Esophagus muscularis mucosa (tissue), 4 donors: ENCODE results near the gene CEP95. TPM values are rescaled to one million over a fixed set of nuclear protein-coding genes. Genes with fewer than 3 reads are reported as not detected.
"Not testable (repeated sequence)": the region's sequence is repeated elsewhere in the genome, so short reads cannot be mapped to it uniquely, and the experiment has no call there.

Experiments used
- DNase-seq: peaks from one replicate; pipeline ENCODE4 v3.0.0-alpha.2; 2017; ENCODE audit errors: extremely low spot score
- H3K27ac ChIP-seq, 4 donors: fragments of 200-600 bp; sonication (generic); replicated peaks in 1 of 4; 1 replicate in 3 of 4; 2 replicates in 1 of 4; pipeline ENCODE4 v1.5.1; 2016 to 2019; ENCODE audit warnings: mild to moderate bottlenecking in 1 of 4
- H3K27me3 ChIP-seq, 4 donors: fragments of 200-600 bp; sonication (generic); one replicate each; pipeline versions ENCODE4 v1.5.1 to v1.6.0; 2016 to 2019
- H3K36me3 ChIP-seq, 4 donors: fragments of 200-600 bp; sonication (generic); one replicate each; pipeline ENCODE4 v1.5.1; 2016 to 2019
- H3K4me1 ChIP-seq, 4 donors: fragments of 200-600 bp; sonication (generic); one replicate each; pipeline ENCODE4 v1.5.1; 2016 to 2019
- H3K4me3 ChIP-seq, 4 donors: fragments of 200-600 bp; sonication (generic); 1 replicate in 2 of 4; 2 replicates in 2 of 4; pipeline ENCODE4 v1.5.1; 2016 to 2019; ENCODE audit warnings: mild to moderate bottlenecking in 4 of 4, moderate library complexity in 1 of 4
- H3K9me3 ChIP-seq, 4 donors: fragments of 200-600 bp; sonication (generic); 1 replicate in 3 of 4; 2 replicates in 1 of 4; pipeline ENCODE4 v1.5.1; 2016 to 2019
- CTCF ChIP-seq, 3 experiments: fragments of 200-600 bp in 2 of 3; fragments of 450-650 bp in 1 of 3; sonication (generic) in 2 of 3; IDR thresholded peaks; one replicate each; pipeline ENCODE4 v1.5.1; 2017 to 2019; ENCODE audit warnings: antibody characterized with exemption in 3 of 3, mild to moderate bottlenecking in 2 of 3, moderate library complexity in 1 of 3
- EP300 ChIP-seq: sonication (generic); formaldehyde crosslinking; IDR thresholded peaks from one replicate; pipeline ENCODE4 v1.6.1; 2017; ENCODE audit warnings: antibody characterized with exemption
- POLR2A ChIP-seq: fragments of 450-650 bp; IDR thresholded peaks from one replicate; pipeline ENCODE4 v1.6.1; 2017; ENCODE audit warnings: antibody characterized with exemption, moderate library complexity, mild to moderate bottlenecking, low read depth
- POLR2AphosphoS5 ChIP-seq, 2 donors: sonication (generic); formaldehyde crosslinking; IDR thresholded peaks; one replicate each; pipeline ENCODE4 v1.6.1; 2017; ENCODE audit warnings: antibody characterized with exemption in 2 of 2
- WGBS: methylation state at CpG from one replicate; pipeline ENCODE4 v1.1.5; 2018; 5-methylcytosine and 5-hydroxymethylcytosine counted together
- intact Hi-C: fragments of 100-400 bp; cut with DNase I; formaldehyde crosslinking; loops from one replicate; pipeline ENCODE4 v1.15.1; 2023
- total RNA-seq, 4 donors: library from RNA; depleted of rRNA; stranded (reverse); fragments of >200 nt; gene quantifications; one replicate each; pipeline versions ENCODE4 v1.1.0 to v1.2.1, GENCODE V29; 2016

The CEP95 gene
- total RNA-seq, 4 donors from 2014 or later = 24.6 to 39.5 (median 34.8) TPM

- Histone ChIP-seq H3K27ac (no peak overlapping the region), H3K9me3 (no peaks in the 10 kb centered on the region), H3K27me3 (no peaks in the 10 kb centered on the region), H3K4me3 (no peak overlapping the region), H3K4me1 (peaks cover 11 to 36% (median 24%) of the 10 kb centered on the region in 4 donors), H3K36me3 (peaks cover 4 to 60% (median 39%) of the 10 kb centered on the region in 4 donors)
- TF ChIP-seq EP300 (no peak), CTCF (IDR thresholded peaks at IDR 0.05) (no peak), POLR2AphosphoS5 (IDR thresholded peaks at IDR 0.05) (no peak), POLR2A (no peak)
- 97% methylated on average over 3 of the region's 3 CpGs for WGBS
- no peak for DNase-seq
- intact Hi-C loops = no loop called here
Observed at GRCh38 chr17:64575431-64575830, 68.7 kb downstream of the CEP95 start.

GRCh38 chr17:64577025-64577424 is 70.2 kb downstream of the CEP95 start:
- H3K27me3 ChIP-seq, H3K9me3 ChIP-seq, H3K4me3 ChIP-seq, intact Hi-C loops, H3K27ac ChIP-seq, DNase-seq: not testable (repeated sequence)
- Histone ChIP-seq H3K4me1 (peaks cover 7 to 20% (median 16%) of the 10 kb centered on the region in 4 donors), H3K36me3 (peaks cover 11 to 61% (median 43%) of the 10 kb centered on the region in 4 donors)
- over 99% methylated on average over 4 of the region's 4 CpGs for WGBS

GRCh38 chr17:64579917-64580316 is 73.1 kb downstream of the CEP95 start:
- Histone ChIP-seq H3K36me3 (peaks cover 17 to 84% (median 62%) of the 10 kb centered on the region in 4 donors), H3K9me3 (no peaks in the 10 kb centered on the region), H3K27ac (no peak overlapping the region), H3K4me3 (no peak overlapping the region), H3K27me3 (no peaks in the 10 kb centered on the region), H3K4me1 (no peaks in the 10 kb centered on the region)
- DNase-seq = no peak
- TF ChIP-seq CTCF (IDR thresholded peaks at IDR 0.05) (no peak), POLR2AphosphoS5 (IDR thresholded peaks at IDR 0.05) (no peak), EP300 (no peak), POLR2A (no peak)
- intact Hi-C loops = no loop called here
- 91% methylated on average over 1 of the region's 1 CpG for WGBS

GRCh38 chr17:64580384-64581315 is 73.9 kb downstream of the CEP95 start:
- Histone ChIP-seq H3K27ac (no peak overlapping the region), H3K36me3 (peaks cover 17 to 81% (median 62%) of the 10 kb centered on the region in 4 donors), H3K4me3 (no peak overlapping the region), H3K9me3 (no peaks in the 10 kb centered on the region), H3K27me3 (no peaks in the 10 kb centered on the region), H3K4me1 (no peaks in the 10 kb centered on the region)
- WGBS = 81% methylated on average over 7 of the region's 7 CpGs
- intact Hi-C loops = no loop called here
- TF ChIP-seq POLR2A = no peak
- no peak for TF ChIP-seq POLR2AphosphoS5 (IDR thresholded peaks at IDR 0.05)
- TF ChIP-seq CTCF (IDR thresholded peaks at IDR 0.05) = no peak
- no peak for TF ChIP-seq EP300
- no peak for DNase-seq

GRCh38 chr17:64583038-64583437 is 76.3 kb downstream of the CEP95 start:
- no peak overlapping the region for H3K27ac ChIP-seq
- H3K9me3 ChIP-seq = no peaks in the 10 kb centered on the region
- no peak for TF ChIP-seq POLR2A
- TF ChIP-seq CTCF (IDR thresholded peaks at IDR 0.05) = no peak
- TF ChIP-seq POLR2AphosphoS5 (IDR thresholded peaks at IDR 0.05) = no peak
- no peak for TF ChIP-seq EP300
- H3K27me3 ChIP-seq = no peaks in the 10 kb centered on the region
- WGBS = 79% methylated on average over 3 of the region's 3 CpGs
- H3K4me1 ChIP-seq = peaks cover 0 to 2% (median 0%) of the 10 kb centered on the region in 4 donors
- no peak for DNase-seq
- peaks cover 13 to 66% (median 49%) of the 10 kb centered on the region in 4 donors for H3K36me3 ChIP-seq
- no peak overlapping the region for H3K4me3 ChIP-seq
- intact Hi-C loops = no loop called here
